Panc1 (cell line): ENCODE data around the gene THRB.

Experiments
- POLR2AphosphoS5 ChIP-seq: IDR thresholded peaks from 2 replicates; pipeline ENCODE4 v1.6.1; 2012; ENCODE audit warnings: mild to moderate bottlenecking, low read depth, low read length, moderate library complexity
- SIN3A ChIP-seq: IDR thresholded peaks from 2 replicates; pipeline ENCODE4 v1.6.1; 2012; ENCODE audit warnings: low read depth, mild to moderate bottlenecking, low read length, moderate library complexity, borderline replicate concordance; ENCODE audit not compliant: insufficient read depth
- TF ChIP-seq, protein P1 (sequence below): fragments of 450-650 bp; IDR thresholded peaks from 2 replicates; pipeline ENCODE4 v1.5.1; 2017; ENCODE audit warnings: mild to moderate bottlenecking
- TF ChIP-seq, protein P2 (sequence below), 2 experiments: IDR thresholded peaks; 2 replicates each; pipeline ENCODE4 v1.6.1; 2011 to 2012; ENCODE audit warnings: low read depth in 2 of 2, control low read depth in 1 of 2, low read length in 1 of 2, mild to moderate bottlenecking in 1 of 2, moderate library complexity in 1 of 2; ENCODE audit not compliant: insufficient read depth in 1 of 2

DNA sequence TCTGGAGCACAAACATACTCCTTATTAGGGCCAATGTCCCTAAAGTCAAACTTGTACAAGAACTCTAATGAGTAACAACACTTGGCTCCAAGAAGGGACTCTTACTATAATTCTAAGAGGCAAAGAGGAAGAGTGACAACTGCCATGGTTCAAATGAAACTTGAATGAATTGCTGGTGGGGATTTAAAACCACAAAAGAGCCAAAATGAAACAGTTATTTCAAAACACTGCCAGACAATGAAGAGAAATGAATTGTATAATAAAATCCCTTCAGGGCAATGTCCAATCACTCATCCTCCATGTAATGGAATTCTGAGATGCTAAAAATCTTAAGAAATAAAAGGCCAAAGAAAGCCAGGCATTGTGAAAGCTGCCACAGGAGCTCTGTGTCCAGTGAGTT is 14.2 kb downstream of the THRB start:
- TF ChIP-seq, protein P1, sequence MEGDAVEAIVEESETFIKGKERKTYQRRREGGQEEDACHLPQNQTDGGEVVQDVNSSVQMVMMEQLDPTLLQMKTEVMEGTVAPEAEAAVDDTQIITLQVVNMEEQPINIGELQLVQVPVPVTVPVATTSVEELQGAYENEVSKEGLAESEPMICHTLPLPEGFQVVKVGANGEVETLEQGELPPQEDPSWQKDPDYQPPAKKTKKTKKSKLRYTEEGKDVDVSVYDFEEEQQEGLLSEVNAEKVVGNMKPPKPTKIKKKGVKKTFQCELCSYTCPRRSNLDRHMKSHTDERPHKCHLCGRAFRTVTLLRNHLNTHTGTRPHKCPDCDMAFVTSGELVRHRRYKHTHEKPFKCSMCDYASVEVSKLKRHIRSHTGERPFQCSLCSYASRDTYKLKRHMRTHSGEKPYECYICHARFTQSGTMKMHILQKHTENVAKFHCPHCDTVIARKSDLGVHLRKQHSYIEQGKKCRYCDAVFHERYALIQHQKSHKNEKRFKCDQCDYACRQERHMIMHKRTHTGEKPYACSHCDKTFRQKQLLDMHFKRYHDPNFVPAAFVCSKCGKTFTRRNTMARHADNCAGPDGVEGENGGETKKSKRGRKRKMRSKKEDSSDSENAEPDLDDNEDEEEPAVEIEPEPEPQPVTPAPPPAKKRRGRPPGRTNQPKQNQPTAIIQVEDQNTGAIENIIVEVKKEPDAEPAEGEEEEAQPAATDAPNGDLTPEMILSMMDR = no peak
- TF ChIP-seq POLR2AphosphoS5 = no peak
- TF ChIP-seq, protein P2, sequence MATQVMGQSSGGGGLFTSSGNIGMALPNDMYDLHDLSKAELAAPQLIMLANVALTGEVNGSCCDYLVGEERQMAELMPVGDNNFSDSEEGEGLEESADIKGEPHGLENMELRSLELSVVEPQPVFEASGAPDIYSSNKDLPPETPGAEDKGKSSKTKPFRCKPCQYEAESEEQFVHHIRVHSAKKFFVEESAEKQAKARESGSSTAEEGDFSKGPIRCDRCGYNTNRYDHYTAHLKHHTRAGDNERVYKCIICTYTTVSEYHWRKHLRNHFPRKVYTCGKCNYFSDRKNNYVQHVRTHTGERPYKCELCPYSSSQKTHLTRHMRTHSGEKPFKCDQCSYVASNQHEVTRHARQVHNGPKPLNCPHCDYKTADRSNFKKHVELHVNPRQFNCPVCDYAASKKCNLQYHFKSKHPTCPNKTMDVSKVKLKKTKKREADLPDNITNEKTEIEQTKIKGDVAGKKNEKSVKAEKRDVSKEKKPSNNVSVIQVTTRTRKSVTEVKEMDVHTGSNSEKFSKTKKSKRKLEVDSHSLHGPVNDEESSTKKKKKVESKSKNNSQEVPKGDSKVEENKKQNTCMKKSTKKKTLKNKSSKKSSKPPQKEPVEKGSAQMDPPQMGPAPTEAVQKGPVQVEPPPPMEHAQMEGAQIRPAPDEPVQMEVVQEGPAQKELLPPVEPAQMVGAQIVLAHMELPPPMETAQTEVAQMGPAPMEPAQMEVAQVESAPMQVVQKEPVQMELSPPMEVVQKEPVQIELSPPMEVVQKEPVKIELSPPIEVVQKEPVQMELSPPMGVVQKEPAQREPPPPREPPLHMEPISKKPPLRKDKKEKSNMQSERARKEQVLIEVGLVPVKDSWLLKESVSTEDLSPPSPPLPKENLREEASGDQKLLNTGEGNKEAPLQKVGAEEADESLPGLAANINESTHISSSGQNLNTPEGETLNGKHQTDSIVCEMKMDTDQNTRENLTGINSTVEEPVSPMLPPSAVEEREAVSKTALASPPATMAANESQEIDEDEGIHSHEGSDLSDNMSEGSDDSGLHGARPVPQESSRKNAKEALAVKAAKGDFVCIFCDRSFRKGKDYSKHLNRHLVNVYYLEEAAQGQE (IDR thresholded peaks at IDR 0.05; ENCODE audit: insufficient read depth in 1 of 2, low read depth in 2 of 2, low read length in 1 of 2) = no peak
- no peak for TF ChIP-seq SIN3A
